K562 (cell line): Measurements from ENCODE around the gene TGDS. TPM values are rescaled to one million over a fixed set of nuclear protein-coding genes. Genes with fewer than 3 reads are reported as not detected.

Source experiments
- ATAC-seq: fragments of 200-7000 bp; cut with Tn5 transposase; 3 replicates; pipeline ENCODE4 v1.9.1; 2020; ENCODE audit warnings: moderate library complexity
- BruUV-seq: library from RNA; stranded (reverse); fragments of 400-500 nt; replicated peaks from 2 replicates; lab custom pipeline; 2021; lab: Mats Ljungman, UMichigan
- CTCF ChIA-PET: fragments of 300-600 bp; formaldehyde crosslinking; extraction: SDS; loops from one replicate; lab custom pipeline; 2021; ENCODE audit warnings: low intra/inter-chr PET ratio; lab: Yijun Ruan, JAX
- POLR2A ChIA-PET: fragments of 300-600, 350-650 bp; sonication (Branson Sonifier 250); formaldehyde crosslinking; extraction: SDS; loops from one replicate; lab custom pipeline; 2021; ENCODE audit warnings: antibody characterized with exemption, inconsistent platforms; lab: Yijun Ruan, JAX
- DNase-seq, 4 experiments: peaks; one replicate each; pipeline versions ENCODE4 v3.0.0 to v3.0.0-alpha.2; 2011 to 2018; ENCODE audit warnings: low spot score in 3 of 4, mixed read lengths in 3 of 4; ENCODE audit errors: extremely low read depth in 1 of 4
- FAIRE-seq: peaks from 2 replicates; lab custom pipeline; 2011; peaks lifted over from hg19 to GRCh38; lab: Jason Lieb, UNC
- H2AFZ ChIP-seq: 2 replicates; pipeline ENCODE4 v1.6.0; 2011; ENCODE audit warnings: low read depth, low read length, control low read depth, inconsistent platforms
- H3K27ac ChIP-seq: fragments of 200-600 bp; 3 replicates; pipeline ENCODE4 v1.8.0; 2011; ENCODE audit warnings: low read depth, mild to moderate bottlenecking, control low read depth, inconsistent platforms, low read length, moderate library complexity, mixed read lengths; ENCODE audit errors: extremely low read depth
- H3K27me3 ChIP-seq, 2 experiments: fragments of 300-600 bp in 1 of 2; 2 replicates in 1 of 2; 3 replicates in 1 of 2; pipeline versions ENCODE4 v1.6.0 to v1.8.0; 2011; ENCODE audit warnings: inconsistent platforms in 2 of 2, low read length in 2 of 2, mild to moderate bottlenecking in 1 of 2, mixed read lengths in 1 of 2, moderate library complexity in 1 of 2; ENCODE audit not compliant: control insufficient read depth in 2 of 2, insufficient read depth in 2 of 2
- H3K36me3 ChIP-seq: fragments of 300-600 bp; 3 replicates; pipeline ENCODE4 v1.8.0; 2011; ENCODE audit warnings: mild to moderate bottlenecking, low read length, inconsistent platforms; ENCODE audit not compliant: control insufficient read depth, insufficient read depth
- H3K4me1 ChIP-seq, 2 experiments: fragments of 200-600 bp in 1 of 2; replicated peaks in 1 of 2; 2 replicates in 1 of 2; 3 replicates in 1 of 2; pipeline versions ENCODE4 v1.5.1 to v1.8.0; 2011; ENCODE audit warnings: inconsistent platforms in 2 of 2, low read length in 2 of 2, mild to moderate bottlenecking in 1 of 2, mixed read lengths in 1 of 2, moderate library complexity in 1 of 2; ENCODE audit not compliant: control insufficient read depth in 2 of 2, insufficient read depth in 2 of 2
- H3K4me2 ChIP-seq: 2 replicates; pipeline ENCODE4 v1.6.1; 2011; ENCODE audit warnings: low read length, control low read depth, inconsistent platforms, mixed read lengths; ENCODE audit not compliant: insufficient read depth
- H3K4me3 ChIP-seq: fragments of 200-600 bp; sonication (generic), shearing (Covaris generic); 2 replicates; pipeline ENCODE4 v1.5.1; 2016; ENCODE audit warnings: control low read depth, inconsistent platforms
- H3K79me2 ChIP-seq: fragments of 200-600 bp; 3 replicates; pipeline ENCODE4 v1.8.0; 2011; ENCODE audit warnings: low read length, inconsistent platforms; ENCODE audit not compliant: control insufficient read depth, insufficient read depth
- H3K9ac ChIP-seq, 2 experiments: 2 replicates each; pipeline versions ENCODE4 v1.6.0 to v1.6.1; 2011; ENCODE audit warnings: low read depth in 2 of 2, low read length in 2 of 2, control low read depth in 1 of 2, inconsistent platforms in 1 of 2, mild to moderate bottlenecking in 1 of 2, mixed read lengths in 1 of 2; ENCODE audit not compliant: insufficient read depth in 1 of 2
- H3K9me1 ChIP-seq: one replicate; pipeline ENCODE4 v1.6.0; 2011; ENCODE audit warnings: inconsistent platforms, mild to moderate bottlenecking, low read length, moderate library complexity; ENCODE audit not compliant: control insufficient read depth, insufficient read depth
- H3K9me3 ChIP-seq: replicated peaks from 2 replicates; pipeline ENCODE4 v1.5.1; 2011; ENCODE audit warnings: low read depth, low read length, inconsistent platforms; ENCODE audit not compliant: control insufficient read depth, insufficient read depth
- H4K20me1 ChIP-seq: replicated peaks from 2 replicates; pipeline ENCODE4 v1.6.1; 2011; ENCODE audit warnings: low read length, inconsistent platforms, mixed read lengths; ENCODE audit not compliant: control insufficient read depth, insufficient read depth
- CSDE1 ChIP-seq, 2 experiments: fragments of 450-650 bp; IDR thresholded peaks; 2 replicates each; pipeline ENCODE4 v1.6.1; 2016; ENCODE audit warnings: mild to moderate bottlenecking in 1 of 2
- ELF2 ChIP-seq: fragments of 250-450 bp; sonication (Bioruptor Pico); IDR thresholded peaks from 2 replicates; pipeline ENCODE4 v1.5.0; 2021; ENCODE audit warnings: mild to moderate bottlenecking
- GTF3C2 ChIP-seq: IDR thresholded peaks from 3 replicates; pipeline ENCODE4 v1.6.1; 2011; ENCODE audit warnings: borderline replicate concordance, mild to moderate bottlenecking, moderate library complexity; ENCODE audit not compliant: insufficient read length; ENCODE audit errors: extremely low read depth
- HMG20B ChIP-seq: fragments of 250-450 bp; sonication (Bioruptor Pico); IDR thresholded peaks from 2 replicates; pipeline ENCODE4 v1.5.0; 2021; ENCODE audit warnings: mild to moderate bottlenecking
- HNRNPK ChIP-seq: fragments of 200-400 bp; formaldehyde crosslinking; IDR thresholded peaks from one replicate; pipeline ENCODE4 v1.6.1; 2018; ENCODE audit warnings: mild to moderate bottlenecking, low read depth, low read length; ENCODE audit not compliant: poor library complexity, severe bottlenecking
- HSF4 ChIP-seq: fragments of 250-450 bp; sonication (Bioruptor Pico); IDR thresholded peaks from 2 replicates; pipeline ENCODE4 v2.1.2; 2022; ENCODE audit warnings: mild to moderate bottlenecking, moderate library complexity, borderline replicate concordance
- NBN ChIP-seq: fragments of 450-650 bp; IDR thresholded peaks from 2 replicates; pipeline ENCODE4 v1.6.1; 2016; ENCODE audit warnings: low read depth, mild to moderate bottlenecking
- NRF1 ChIP-seq, 2 experiments: fragments of 450-650 bp; IDR thresholded peaks in 1 of 2; conservative IDR thresholded peaks in 1 of 2; 2 replicates each; pipeline ENCODE4 v1.6.1; 2014; ENCODE audit warnings: mild to moderate bottlenecking in 2 of 2
- ZNF12 ChIP-seq: sonication (generic); formaldehyde crosslinking; IDR thresholded peaks from 2 replicates; pipeline ENCODE4 v1.4.0; 2020; ENCODE audit warnings: mild to moderate bottlenecking, missing genetic modification reagents
- WGBS: fragments of 100-300 bp; shearing (Covaris generic); methylation state at CpG from one replicate; pipeline ENCODE4 v1.1.6; 2016; ENCODE audit warnings: low coverage, mixed read lengths; ENCODE audit not compliant: insufficient coverage; ENCODE audit errors: missing lambda C conversion rate; 5-methylcytosine and 5-hydroxymethylcytosine counted together
- in situ Hi-C: fragments of 300-500 bp; cut with MboI; formaldehyde crosslinking; loops from 4 replicates; pipeline ENCODE4 v1.15.0; 2018; ENCODE audit warnings: inconsistent platforms, mixed read lengths
- intact Hi-C: fragments of 100-400 bp; cut with micrococcal nuclease; formaldehyde crosslinking; loops from 2 replicates; pipeline ENCODE4 v1.14.2; 2022
- polyA plus RNA-seq, 8 experiments: library from polyadenylated mRNA; depleted of rRNA in 4 of 8; stranded (reverse) in 5 of 8; unstranded in 3 of 8; fragments of >200 nt; fragmentation: Nextera tagmentation in 2 of 8; fragmentation: Illumina TruSeq in 1 of 8; extraction: Ambion mirVana in 2 of 8; extraction: Trizol in 1 of 8; gene quantifications; 2 replicates each; pipeline versions ENCODE4 v1.2.1 to v1.2.3, GENCODE V29; 2011 to 2014; ENCODE audit warnings: inconsistent platforms in 1 of 8, missing spikeins in 1 of 8
- total RNA-seq, 7 experiments: library from RNA; depleted of rRNA in 6 of 7; stranded (reverse); fragments of >200 nt in 6 of 7; fragmentation: Illumina TruSeq in 2 of 7; extraction: Trizol in 2 of 7; gene quantifications; 2 replicates each; pipeline versions ENCODE4 v1.2.1 to v1.2.3, GENCODE V29; 2011 to 2021; ENCODE audit warnings: low replicate concordance in 1 of 7

The TGDS gene
- total and polyA plus RNA-seq, 9 of the 15 experiments (the other 6 are each of a cell fraction or from before 2014, with no cell fraction given), result 9.9 to 43.7 (median 21.4) TPM

GRCh38 chr13:94552095-94552494 lies 43.9 kb downstream of the TGDS start:
- in situ Hi-C loops, result no loop called here
- CTCF ChIA-PET, result no interaction called here
- no TSS peak for BruUV-seq

More at GRCh38 chr13:94552095-94552494, 43.9 kb downstream of the TGDS start:
- Histone ChIP-seq H3K36me3 (no peaks in the 10 kb centered on the region), H2AFZ (no peak overlapping the region), H3K9me1 (no peaks in the 10 kb centered on the region), H3K4me1 (peaks cover 2 to 12% of the 10 kb centered on the region in 2 experiments; a peak in 3 of 5 replicates), H3K9me3 (no peaks in the 10 kb centered on the region)
- POLR2A ChIA-PET, result no interaction called here
- FAIRE-seq, result no peak
- TF ChIP-seq HMG20B (CRISPR knock-in tag) (no peak), CSDE1 (IDR thresholded peaks at IDR 0.05) (no peak), ZNF12 (CRISPR knock-in tag) (no peak), NRF1 (conservative IDR thresholded peaks at IDR 0.05 in 1 of 2, IDR thresholded peaks at IDR 0.05 in 1 of 2) (no peak), GTF3C2 (no peak), HNRNPK (no peak), ELF2 (CRISPR knock-in tag) (no peak), HSF4 (CRISPR knock-in tag) (no peak), NBN (no peak)
- TF ChIP-seq, all 486 proteins: peak for 0
- H3K4me2 ChIP-seq, result no peak overlapping the region
- intact Hi-C loops, result no loop called here
- 20% methylated on average over 4 of the region's 5 CpGs for WGBS
- no peaks in the 10 kb centered on the region for H3K27me3 ChIP-seq
- ATAC-seq, result no peak
- DNase-seq, result no peak
- no peak overlapping the region for H3K9ac ChIP-seq
- no peaks in the 10 kb centered on the region for H3K79me2 ChIP-seq
- no peaks in the 10 kb centered on the region for H4K20me1 ChIP-seq
- H3K4me3 ChIP-seq, result no peak overlapping the region
- H3K27ac ChIP-seq, result no peak overlapping the region
